GM18873 (cell line): ENCODE data around the gene LONP1.

Experiments
- ATAC-seq: cut with Tn5 transposase; IDR thresholded peaks from one replicate; pipeline ENCODE4 v1.9.1; 2021; ENCODE audit warnings: mild to moderate bottlenecking, moderate library complexity, moderate number of reproducible peaks; ENCODE audit not compliant: unreplicated experiment, low FRiP score

Gene LONP1

GRCh38 chr19:5663904-5664303, 56.0 kb downstream of the LONP1 start:
- no peak for ATAC-seq

- no peak for ATAC-seq
Measured at GRCh38 chr19:5661483-5661882, 58.5 kb downstream of the LONP1 start.

- ATAC-seq: no peak
Measured at GRCh38 chr19:5655412-5655811, 64.5 kb downstream of the LONP1 start.

- no peak for ATAC-seq
Measured at GRCh38 chr19:5654931-5655330, 65.0 kb downstream of the LONP1 start.

- ATAC-seq: no peak
Measured at GRCh38 chr19:5652261-5652660, 67.7 kb downstream of the LONP1 start.

- no peak for ATAC-seq
Measured at GRCh38 chr19:5651361-5651760, 68.6 kb downstream of the LONP1 start.

- ATAC-seq: no peak
Measured at GRCh38 chr19:5648464-5648863, 71.5 kb downstream of the LONP1 start.

GRCh38 chr19:5646703-5647102, 73.2 kb downstream of the LONP1 start:
- ATAC-seq: no peak

- ATAC-seq: no peak
Measured at GRCh38 chr19:5645409-5645808, 74.5 kb downstream of the LONP1 start.

- no peak for ATAC-seq
Measured at GRCh38 chr19:5644037-5644436, 75.9 kb downstream of the LONP1 start.

- ATAC-seq: no peak
Measured at GRCh38 chr19:5643060-5643459, 76.9 kb downstream of the LONP1 start.

- ATAC-seq: no peak
Measured at GRCh38 chr19:5642204-5642603, 77.7 kb downstream of the LONP1 start.
